DMS 273 (cell line): ENCODE results near the gene LRGUK.
A peak's percentile ranks its signal among the peaks of the same experiment; 100 is the strongest.

Experiments used
- DNase-seq: peaks from one replicate; lab custom pipeline; 2025; ENCODE audit not compliant: unreplicated experiment; lab: John Stamatoyannopoulos, UW

Gene LRGUK

DNA sequence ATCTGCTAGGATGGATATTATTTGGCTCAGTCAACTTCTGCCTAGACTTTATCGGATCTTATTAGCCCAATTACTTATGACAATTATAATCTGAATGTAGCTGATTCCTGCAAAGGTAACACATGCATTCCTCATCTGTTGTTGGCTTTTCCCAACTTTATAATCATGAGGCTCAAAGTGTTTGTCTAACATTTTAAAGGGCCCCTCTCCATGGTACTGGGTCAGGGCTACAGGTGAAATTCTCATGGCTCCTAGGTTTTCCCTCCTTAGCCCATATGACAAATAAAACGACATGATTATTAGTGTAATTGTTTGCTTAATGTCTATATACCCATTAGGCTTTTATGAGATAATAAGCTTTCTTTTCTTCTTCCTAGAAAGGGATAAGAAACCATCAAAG, 4.2 kb upstream of the LRGUK start:
- DNase-seq = no peak

DNA sequence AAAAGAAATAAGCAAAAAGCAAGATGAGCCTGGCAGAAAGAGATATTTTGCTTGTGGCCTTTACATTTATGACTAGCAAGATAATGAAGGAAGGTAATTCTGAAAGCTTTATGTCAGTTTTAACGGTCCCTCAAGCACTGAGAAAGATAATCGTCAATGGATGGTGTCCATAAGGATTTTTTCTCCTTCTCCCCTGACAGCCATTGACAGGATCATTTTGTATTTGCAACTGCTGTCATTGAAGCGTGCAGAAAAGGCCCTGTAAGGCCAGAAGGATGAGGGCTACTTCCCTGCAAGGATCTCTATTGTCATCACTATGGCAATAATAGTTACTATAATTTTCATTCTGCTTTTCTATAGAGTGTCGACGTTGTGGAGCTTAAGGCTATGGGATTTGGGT, 994 bp upstream of the LRGUK start:
- DNase-seq = no peak

DNA sequence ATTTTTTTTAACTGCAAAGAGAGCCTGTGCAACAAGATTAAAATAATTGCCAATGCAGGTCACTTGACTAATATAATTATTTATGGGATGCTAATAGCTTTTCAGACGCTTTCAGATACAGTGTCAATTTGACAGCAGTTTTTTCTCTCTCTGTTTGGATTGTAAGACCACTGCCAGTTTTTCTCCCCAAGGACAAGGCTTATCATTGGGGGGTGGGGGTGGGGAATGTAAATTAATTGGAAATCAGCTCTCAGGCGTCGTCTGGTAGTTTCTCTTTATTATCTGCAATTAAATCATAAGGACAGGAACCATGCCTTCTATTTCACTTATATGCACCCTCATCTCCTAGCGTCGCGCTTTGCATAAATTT, 559 bp upstream of the LRGUK start:
- no peak for DNase-seq

DNA sequence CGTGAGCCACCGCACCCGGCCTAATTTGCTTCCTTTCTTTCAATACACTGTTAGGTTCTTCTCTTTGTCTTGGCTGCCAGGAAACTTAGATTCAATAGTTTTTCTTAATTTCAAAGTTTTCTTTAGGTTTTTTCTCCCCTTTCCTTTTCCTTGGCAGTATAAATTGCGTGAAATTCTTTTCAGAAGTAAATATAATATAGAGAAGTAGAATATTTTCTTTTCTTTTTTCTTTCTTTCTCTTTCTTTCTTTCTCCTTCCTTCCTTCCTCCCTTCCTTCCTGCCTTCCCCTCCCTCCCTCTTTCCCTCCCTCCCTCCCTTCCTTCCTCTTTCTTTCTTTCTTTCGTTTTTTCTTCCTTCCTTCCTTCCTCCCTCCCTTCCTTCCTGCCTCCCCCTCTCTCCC, 1.7 kb downstream of the LRGUK start:
- DNase-seq = no peak

DNA sequence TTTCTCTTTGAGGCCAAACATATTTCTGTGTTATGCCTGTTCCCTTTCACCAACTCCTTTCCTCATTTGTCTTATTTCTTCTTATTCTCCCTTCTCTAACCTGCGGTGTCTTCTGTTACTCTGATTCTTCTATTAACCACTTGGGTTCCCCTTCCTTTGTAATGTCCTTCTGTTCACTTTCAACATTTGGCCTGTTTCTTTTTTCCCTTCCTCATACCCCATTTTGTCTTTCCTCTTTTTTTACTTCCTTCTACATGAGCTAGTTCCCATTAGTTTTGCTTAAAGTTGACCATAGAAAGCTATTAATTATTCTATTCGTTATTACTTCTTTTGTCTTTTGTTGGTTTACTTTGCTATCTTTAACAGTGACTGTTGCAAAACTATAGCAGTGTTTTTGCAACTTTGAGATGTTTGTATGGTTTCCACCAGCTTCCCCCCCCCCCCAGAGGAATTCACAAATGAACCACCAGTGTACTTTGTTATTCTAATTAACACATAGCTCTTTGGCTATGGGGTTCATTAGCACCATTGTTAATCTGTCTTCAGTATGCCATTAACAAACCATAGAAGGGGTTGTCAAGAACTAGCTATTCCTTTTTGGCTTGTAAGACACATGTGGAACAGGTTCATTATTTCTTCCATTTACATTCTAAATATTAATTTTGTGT, 2.9 kb downstream of the LRGUK start:
- DNase-seq = no peak

DNA sequence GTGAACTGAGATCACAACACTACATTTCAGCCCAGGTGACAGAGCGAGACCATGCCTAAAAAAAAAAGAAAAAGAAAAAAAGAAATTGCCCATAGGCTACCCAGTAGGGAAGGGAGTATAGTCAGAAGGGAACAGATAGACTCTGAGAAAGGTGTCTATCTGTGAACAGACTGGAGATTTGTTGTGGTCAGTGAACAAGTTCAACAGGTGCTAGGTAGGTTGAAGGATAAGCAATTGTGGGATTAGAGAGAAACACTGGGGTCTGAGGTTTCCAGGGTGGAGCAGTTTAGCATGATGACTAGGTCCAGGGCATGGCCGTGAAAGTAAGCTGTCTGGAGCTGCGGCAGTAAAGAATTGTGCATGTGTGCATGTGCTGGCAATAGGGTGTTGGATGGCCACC, 6.9 kb downstream of the LRGUK start:
- no peak for DNase-seq

DNA sequence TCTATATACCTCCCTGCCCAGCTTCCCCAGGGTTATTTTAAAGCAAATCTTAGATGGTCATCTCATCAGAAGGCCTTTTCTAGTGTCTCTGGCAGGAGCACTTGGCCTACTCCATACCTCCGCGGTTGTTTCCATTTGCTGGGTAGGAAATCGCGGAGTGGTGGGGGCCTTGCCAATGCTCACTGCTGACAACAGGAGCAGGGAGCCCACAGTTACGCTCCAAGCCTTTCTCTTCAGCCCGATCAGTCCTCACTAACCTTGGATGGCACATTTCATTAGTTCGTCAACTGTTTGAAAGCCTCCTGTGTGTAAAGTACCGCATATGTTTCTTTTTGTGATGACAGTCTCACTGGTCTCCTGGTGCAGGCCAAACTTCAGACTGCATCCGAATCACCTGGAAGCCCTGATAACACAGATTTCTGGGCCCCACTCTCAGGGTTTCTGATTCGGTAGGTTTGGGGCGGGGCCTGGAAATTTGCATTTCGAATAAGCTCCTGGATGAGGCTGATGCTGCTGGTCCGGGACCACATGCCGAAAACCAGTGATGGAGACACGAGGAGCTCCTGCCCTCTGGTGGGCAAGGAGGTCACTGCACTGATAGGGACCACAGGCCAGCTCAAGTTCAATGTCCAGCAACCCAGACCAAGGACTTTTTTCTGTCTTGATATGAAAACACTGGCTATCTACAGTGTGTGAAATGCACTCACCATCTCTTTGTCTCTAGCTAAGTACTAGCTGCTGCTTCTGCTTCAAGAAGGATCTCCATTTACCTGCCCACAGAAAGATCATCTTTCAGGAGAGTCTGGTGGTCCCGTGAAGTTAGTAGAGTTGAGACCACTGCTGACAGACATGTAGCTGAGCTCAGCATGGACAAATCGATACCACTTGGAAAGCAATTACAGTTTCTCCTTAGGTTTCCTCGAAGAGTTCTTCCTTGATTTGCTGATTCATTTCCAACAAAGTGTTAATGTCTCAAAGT, 14.0 kb downstream of the LRGUK start:
- DNase-seq = peak; percentile 79

DNA sequence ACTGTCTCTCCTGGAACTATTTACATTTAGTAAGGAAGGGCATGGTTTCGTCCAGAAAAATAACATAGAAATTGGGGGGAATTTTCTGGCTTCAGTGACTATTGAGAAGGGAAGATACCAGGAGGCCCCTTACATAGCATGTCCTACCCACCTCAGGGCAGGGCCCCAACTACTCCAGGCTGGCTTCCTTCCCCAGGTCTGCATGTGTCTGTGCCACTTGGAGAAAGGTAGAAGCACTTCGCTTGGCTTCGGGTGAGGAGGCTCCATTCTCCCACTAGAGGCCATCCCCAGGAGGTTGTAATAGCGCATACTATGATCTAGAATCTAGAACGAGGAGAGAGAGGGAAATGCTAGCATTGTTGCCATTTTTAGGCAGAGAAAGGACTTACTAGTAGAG, 14.7 kb downstream of the LRGUK start:
- no peak for DNase-seq

DNA sequence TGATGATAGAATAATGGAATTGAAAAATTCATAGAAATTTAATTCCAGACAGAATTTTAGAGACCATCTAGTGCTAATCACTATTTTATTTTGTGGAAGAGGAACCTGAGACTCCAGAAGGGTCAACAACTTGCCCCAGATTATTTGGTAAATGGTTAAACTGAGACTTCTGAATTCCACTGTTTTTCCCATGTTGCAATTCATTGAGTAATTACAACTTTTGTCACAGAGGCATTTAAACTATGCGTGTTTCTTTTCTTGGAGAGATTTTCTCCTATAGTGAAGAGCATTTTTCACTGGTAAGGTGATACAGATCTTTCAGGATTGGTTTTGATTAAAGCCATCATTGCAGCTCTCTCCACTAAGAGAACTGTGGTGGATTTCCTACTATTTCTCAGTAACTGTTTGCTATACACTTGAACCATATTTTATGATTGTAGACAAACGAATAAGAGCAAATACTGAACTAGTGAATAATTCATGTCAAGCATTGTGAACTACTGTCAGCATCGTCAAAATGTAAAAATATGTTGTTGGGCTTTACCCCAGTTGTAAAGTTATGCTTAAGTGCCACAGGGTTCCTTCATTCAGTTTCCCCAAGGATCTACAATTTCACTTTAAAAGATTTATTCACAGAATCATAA, 26.5 kb downstream of the LRGUK start:
- no peak for DNase-seq

DNA sequence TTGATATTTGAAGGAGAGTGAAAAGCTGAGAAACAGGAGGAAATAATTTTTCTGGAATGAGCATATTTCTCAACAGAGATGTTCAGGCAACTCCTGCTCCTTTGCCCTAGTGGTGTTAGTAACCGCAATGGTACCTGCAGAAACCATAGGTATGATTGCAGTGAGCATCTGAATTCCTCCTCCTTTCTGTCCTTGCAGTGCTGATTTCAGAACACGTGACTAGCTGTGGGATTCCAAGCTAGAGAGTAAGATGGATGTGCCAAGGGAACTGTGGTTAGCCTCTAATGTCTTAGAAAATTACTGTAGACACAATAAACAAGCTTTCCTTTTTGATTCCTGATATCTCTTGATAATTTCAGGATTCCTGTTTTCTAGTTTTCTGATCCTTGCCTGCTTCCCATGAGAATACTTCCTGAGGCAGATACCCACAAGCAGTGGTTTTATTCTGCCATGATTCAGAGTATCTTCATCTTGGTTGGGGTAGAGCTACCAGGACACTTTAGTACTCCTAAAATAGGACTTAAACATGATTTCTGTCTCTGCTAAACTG, 27.5 kb downstream of the LRGUK start:
- DNase-seq = no peak

DNA sequence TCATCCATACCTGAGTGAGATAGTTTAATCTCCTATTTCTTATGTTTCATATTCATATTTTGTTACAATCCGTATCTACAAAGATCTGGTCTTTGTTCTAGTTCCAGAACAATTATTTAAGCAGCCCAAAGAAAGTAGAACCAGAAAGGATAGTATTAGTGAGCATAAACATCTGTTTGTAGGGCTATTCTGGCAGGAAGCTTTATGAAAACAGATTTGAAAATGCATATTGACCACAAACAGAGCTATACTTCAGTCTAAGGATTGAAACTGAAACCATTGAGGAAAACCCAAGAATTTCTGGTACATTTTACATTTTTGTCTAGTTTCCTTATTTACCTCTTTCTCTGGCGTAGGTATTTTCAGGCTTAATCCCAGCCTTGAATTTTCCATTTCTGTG, 28.1 kb downstream of the LRGUK start:
- no peak for DNase-seq

DNA sequence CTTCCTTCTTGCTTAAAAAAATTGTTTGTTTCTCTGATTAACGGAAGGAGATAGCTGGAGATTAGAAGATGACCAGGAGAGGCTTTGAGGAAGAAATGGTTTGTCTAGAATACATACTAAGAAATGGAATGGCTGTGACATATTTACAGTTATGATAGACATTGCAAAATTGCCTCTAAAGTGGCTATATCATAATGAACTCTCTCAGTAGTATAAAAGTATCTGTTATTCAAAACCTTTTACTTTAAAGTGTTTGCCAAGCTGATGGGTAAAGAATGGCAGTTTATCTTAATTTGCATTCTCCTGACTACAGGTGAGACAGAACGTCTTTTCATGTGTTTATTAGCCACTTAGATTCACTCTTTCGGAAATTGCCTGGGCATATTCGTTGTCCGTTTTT, 28.7 kb downstream of the LRGUK start:
- no peak for DNase-seq

DNA sequence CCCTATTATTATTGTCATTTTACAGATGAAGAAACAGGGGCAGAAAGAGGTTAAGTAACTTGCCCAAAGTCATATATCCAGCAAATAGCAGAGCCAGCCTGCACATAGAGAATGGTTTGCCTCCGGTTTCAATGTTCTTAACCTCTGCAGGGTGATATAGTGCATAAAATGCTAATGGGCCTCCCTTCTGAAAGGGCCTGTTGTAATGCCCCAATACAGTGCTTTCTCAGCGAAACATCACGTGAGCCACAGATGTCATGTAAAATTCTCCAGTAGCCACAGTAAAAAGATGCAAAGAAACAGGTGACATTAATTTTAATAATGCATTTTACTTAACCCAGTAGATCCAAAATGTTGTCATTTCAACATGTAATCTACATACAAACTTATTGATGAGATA, 38.1 kb downstream of the LRGUK start:
- no peak for DNase-seq

DNA sequence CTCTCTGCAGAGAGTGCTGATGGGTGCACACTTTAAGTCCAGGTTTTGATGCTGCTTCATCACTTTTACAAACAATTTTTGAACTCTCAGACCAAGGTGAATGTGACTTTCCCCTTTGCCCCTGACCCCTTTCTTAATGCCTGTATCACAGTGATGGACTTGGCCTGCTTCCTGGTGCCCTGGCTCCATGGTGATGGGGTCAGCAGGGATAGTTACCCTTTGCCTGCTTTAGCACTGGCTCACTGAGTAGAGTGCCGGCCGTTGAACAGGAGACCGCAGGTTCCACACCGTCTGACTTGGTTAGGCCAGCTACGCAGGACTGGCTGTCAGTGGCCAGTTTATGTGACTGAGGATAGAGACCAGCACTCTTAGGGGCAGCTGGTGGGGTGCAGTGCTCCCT, 40.1 kb downstream of the LRGUK start:
- no peak for DNase-seq

DNA sequence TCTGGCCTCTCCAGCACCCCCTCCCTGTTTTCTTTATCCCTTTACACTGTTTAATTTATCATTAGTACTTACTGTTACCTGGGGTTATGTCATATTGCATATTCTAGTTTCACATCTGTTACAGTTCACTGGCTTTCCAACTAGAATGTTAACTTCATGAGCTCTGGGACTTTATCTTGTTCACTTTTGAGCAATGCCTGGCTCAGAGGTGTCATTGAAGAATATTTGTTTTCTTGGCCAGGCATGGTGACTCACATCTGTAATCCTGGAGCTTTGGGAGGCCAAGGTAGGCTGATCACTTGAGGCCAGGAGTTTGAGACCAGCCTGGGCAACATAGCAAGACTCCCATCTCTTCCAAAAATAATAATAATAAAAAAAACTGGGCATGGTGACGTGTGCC, 40.7 kb downstream of the LRGUK start:
- DNase-seq = no peak

DNA sequence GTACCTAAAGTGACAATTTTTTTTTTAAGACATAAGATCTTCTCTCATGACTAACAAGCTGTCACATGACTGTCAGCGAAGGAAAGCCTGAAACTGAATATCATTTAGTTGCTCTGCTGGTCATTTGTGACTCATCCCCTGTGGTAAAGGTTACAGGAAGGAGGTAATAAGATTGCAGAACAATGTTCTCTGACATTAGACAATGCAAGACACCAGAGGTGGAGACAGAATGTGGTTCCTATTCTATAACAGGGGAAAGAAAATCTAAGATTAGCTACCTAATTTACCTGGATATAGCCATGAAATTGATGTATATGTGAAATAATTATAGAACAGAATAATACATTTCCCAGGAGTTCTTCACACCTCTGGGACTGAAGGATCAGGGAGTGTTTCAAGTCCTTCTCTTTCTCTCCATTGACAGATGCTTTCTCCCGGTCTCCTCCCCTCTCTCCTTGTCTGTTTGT, 47.7 kb downstream of the LRGUK start:
- DNase-seq = no peak

DNA sequence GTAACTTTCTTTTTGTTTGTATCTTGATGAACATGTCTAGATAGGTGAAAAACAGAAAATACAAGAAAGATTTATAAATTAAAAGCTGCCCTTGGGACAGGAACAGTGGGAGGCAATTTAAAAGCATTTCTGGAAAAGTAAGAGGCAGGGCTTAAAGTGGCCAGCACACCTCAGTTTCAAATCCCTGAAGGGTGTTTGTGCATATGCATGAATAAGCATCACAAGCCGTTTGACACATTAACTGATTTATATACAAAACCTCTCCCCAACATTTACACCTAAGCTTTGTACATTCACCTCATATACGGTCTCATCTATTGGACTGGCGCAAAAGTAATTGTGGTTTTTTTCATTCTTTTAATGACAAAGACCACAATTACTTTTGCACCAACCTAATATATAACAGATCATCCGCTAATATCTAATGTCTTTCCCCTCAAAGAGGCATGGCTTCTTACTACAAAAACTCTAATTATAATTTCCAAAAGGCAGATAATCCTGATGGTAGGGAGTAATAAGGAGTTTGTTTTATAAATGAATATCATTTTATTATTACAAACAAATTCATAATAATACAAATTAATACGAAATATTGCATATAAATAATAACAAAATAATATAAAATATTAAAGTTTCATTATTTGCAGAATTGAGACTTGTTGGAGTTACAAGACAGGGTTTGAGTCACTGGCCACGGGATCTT, 48.3 kb downstream of the LRGUK start:
- no peak for DNase-seq

DNA sequence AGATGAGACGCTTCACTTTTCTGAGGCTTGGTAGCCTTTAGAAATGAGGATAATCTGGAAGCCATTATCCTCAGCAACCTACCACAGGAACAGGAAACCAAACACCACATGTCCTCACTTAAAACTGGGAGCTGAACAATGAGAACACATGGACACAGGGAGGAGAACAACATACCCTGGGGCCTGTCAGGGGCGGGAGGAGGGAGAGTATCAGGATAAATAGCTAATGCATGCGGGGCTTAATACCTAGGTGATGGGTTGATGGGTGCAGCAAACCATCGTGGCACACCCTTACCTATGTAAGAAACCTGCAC, 48.9 kb downstream of the LRGUK start:
- DNase-seq = no peak

DNA sequence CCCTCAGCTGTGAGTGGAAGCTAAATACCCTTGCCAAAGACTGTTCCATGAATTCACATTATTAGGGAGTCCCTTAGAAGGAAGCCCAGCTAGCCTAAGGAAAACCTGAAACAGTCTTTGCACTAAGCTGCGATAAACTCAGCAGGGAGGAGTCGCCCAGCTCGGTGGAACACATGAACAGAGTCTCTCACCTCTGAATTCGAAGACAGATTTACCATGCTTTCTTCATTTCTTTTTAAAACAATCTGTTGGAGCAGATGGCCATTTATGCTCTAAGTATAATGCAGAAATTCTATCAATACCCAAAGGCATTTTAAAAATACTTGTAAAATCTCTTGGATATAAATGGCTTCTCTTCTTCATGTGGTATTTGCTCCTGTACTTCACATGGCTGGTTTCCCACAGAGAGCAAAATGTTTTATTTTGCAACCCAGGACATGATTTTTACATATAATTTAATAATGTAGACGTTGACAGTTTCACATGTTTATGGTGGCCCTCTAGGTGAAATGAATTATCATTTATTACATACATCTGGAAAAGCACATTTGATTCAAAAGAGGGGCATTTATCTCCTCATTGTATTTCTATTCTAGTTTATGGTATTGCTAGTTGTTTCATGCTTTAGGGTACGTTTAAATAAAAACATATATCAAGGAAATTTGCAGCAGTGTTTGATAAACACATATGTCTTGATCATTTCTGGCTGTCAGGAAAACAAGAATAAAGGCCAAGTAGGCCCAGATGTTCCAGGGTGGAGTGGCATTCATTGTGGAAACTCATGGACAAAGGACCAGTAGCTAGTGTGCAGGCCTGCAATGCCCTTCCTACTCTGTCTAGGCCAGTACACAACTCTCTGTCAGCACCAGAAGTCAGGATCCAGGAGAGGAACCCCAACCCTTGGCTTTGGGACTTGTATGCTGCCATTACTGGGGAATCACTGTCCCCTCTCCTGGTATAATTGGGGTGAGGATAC, 52.2 kb downstream of the LRGUK start:
- DNase-seq = peak; percentile 45

DNA sequence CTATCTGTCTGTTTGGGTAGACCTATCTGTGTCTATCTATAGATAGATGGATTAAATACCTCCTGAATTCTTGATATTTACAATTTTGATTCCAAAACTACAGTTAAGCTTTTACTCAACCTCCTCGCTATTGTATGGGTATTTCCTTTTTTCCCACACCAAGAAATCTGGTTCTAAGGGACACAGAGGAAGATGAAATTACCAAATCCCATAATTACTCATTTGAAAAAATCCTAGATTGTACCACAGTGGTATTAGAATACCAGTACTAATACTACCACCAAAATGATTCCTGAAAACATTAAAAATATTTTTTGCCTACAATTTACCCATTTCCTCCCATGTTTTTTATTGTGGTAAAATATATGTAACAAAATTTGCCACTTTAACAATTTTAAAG, 53.2 kb downstream of the LRGUK start:
- DNase-seq = no peak
